NAMALWA (cell line): ENCODE measurements around the gene VAMP2.

Experiments used
- DNase-seq: peaks from one replicate; pipeline ENCODE4 v3.0.0-alpha.2; 2015; ENCODE audit warnings: low spot score

The VAMP2 gene, protein sequence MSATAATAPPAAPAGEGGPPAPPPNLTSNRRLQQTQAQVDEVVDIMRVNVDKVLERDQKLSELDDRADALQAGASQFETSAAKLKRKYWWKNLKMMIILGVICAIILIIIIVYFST

DNA sequence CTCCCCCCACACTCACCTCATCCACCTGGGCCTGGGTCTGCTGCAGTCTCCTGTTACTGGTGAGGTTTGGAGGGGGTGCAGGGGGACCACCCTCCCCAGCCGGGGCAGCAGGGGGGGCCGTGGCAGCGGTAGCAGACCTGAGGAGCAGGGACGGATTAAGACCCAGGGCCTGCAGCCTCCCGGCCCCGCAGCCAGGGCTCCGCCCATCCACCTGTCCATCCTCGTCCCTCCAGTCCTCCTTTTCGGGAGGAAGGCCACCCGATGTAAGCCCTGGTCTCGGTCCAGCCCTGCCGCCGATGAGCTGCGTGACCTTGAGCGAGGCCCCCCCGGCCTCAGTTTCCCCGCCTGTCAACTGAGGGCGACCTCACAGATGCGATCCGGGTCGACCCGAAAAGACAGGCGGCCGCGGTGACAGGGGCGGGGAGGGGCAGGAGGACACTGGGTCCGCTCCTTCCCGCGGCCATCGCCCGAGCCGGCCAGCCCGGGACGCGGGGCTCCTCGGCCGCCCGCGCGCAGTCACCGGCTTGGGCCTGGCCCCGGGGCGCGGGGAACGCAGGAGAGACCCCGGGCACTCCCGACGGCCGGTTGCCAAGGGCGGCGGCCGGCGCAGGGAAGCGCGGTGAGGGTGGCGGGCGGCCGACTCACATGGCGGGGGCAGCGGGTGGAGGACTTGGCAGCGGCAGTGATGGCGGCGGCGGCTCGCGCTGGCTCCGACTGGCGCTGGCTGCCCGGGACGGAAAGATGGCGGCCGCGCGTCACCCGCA lies at the start of gene VAMP2:
VAMP2 (minus strand) TSS at position 716 of the 764 bp plus-strand sequence; CDS start at position 647, 69 bp downstream.
- DNase-seq, result peak; percentile 64

DNA sequence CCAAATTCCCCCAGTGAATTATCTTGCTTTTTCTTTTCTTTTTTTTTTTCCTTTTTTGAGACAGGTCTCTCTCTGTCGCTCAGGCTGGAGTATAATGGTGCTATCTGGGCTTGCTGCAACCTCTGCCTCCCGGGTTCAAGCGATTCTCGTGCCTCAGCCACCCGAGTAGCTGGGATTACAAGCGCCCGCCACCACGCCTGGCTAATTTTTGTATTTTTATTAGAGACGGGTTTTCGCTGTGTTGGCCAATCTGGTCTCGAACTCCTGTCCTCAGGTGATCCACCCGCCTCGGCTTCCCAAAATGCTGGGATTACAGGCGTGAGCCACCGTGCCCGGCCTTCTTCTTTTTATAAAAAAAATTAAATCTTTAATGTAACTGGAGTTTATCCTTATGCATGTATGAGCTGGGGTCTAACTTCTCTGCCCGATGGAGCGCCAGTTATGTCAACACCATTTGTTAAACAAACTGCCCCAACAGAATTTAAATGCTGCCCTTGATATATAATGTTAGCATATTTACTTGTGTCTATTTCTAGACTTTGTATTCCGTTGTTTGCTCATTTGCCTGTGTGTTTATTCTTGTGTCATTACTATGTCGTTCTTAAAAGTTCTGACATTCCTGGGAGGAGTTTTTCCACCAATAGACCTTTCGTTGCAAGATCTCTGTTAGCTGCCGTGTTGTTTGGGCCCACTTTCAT lies 48.2 kb upstream of the VAMP2 start:
- no peak for DNase-seq

DNA sequence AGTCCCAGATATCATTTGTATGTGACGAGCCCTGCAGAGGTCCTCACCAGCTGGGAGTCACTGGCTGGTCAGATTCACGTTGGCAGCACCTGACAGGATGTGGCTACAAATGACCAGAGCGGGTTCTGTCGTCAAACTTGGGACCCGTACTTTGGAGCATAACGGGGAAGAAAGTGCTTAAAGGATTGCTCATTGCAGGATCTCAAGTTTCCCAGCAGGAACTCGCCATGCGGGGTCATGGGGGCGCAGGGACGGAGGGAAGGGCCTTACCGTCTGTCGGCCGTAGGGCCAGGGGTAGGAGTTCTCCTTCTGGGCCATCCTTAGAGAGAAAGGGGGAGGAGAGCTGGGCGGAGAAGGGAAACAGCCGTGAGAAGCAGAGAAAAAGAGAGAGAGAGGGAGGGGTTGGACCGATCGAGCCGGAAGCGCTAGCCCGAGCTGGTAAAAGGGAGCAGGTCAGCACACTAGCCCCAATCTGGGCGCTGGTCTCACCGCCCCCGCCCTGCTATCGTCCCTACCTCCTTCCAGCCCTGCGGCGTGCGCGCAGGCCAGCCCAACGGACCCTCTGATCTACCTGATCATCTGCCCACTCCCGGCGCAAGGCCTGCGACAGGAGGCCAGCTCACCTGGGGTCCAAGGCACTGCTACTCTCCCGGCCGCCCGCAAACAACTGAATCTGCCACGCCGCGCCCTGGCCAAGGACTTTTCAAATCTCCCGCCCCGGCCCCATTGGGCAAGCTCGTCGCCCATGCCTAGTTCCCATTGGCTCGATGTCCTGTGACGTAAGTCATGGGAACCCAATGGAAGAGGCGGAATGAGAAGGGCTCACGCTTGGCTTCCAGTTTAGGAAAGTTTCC lies 47.4 kb upstream of the VAMP2 start, which contains the start of gene AURKB:
AURKB (minus strand) TSS at position 669 of the 854 bp plus-strand sequence; CDS start at position 318, 351 bp downstream.
- DNase-seq, result peak; percentile 91

DNA sequence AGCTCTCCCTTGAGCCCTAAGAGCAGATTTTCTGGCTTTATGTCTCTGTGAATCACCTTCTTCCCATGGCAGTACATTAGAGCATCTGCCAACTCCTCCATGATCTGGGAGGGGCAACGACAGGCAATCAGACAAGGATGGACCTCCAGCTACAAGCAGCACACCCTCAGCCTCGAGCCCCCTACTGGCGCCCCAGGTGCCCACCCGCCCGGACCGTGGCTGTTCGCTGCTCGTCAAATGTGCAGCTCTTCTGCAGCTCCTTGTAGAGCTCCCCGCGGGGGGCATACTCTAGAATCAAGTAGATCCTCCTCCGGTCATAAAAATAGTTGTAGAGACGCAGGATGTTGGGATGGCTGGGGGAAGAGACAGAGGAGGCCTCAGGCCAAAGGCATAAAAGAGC lies 43.8 kb upstream of the VAMP2 start:
- DNase-seq, result no peak

DNA sequence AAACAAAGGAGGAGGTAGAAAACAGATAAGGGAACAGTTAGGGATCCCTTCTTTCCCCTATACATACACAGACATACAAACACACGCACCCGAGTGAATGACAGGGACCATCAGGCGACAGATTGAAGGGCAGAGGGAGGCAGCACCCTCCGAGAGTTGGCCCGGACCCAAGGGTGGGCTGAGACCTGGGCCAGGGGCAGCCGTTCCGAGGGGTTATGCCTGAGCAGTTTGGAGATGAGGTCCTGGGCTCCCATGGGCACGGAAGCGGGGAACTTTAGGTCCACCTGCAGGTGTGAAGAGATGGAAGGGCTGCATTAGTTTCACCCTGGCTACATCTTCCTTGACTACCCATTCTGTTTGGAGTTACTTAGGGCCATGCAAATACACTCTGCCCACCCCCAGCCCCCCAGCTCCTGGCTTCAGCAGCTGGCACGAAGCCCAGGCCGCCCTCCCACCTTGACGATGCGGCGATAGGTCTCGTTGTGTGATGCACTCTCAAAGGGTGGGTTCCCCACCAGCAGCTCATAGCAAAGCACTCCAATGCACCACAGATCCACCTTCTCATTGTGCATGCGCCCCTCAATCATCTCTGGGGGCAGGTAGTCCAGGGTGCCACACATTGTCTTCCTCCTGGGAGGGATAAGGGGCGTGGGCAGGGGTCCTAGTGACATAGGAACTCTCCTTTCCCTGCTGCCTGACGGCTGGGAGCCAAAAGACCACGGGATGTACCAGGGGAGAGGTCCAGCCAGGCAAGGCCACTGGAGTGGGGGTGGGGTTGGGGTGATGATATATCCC lies 42.2 kb upstream of the VAMP2 start:
- DNase-seq, result no peak

DNA sequence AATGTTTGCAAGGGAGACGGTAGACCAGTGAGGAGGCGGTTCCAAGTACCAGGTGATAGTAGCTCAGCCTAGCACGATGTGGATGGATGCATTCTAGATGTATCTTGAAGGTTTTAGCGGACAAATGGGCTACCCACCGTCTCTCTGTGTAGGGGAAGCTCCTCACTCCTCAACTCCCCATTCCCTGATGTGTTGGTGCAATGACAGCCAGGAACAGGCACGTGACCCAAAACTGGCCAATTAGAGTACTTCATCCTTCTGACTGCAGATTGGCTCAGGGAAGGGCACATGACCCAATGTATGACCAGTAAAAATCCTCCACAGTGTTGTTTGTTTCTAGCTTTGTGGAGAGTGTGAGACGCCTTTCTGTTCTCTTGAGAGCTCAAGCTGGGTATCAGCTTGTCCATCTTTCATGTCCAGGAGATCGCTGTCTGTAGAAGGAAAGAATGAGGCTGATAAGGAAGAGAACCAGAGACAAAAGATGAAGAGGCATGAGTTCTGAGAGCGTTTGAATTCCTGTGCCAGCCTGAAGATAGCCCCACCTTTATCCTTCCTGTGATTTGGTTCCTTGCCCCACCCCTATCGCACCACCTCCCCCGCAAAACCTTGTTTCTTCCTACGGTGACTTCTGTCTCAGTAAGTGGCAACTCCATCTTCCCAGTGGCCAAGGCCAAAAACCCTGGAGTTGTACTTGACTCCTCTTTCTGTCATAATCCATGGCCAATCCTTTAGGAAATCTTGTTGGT lies 29.5 kb upstream of the VAMP2 start:
- peak; percentile 85 for DNase-seq

DNA sequence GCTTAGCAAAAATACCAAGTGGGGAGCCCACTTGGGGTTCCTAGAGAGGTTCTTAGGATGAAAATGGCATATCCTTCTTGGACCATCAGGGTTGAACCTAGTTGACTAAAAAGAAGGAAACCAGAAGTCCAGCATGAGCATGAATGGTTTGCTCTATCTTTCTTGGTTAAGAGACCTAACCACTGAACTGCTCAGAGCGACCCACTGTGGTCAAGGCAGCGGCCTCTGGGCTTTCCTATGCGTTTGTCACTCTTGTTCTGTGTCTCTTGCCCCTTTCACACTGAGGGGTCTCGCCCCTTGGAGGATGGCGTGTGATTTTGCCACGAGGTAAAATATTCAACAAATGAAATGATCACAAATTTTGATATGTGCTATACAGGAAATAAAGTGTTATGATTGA lies 27.8 kb upstream of the VAMP2 start:
- no peak for DNase-seq

DNA sequence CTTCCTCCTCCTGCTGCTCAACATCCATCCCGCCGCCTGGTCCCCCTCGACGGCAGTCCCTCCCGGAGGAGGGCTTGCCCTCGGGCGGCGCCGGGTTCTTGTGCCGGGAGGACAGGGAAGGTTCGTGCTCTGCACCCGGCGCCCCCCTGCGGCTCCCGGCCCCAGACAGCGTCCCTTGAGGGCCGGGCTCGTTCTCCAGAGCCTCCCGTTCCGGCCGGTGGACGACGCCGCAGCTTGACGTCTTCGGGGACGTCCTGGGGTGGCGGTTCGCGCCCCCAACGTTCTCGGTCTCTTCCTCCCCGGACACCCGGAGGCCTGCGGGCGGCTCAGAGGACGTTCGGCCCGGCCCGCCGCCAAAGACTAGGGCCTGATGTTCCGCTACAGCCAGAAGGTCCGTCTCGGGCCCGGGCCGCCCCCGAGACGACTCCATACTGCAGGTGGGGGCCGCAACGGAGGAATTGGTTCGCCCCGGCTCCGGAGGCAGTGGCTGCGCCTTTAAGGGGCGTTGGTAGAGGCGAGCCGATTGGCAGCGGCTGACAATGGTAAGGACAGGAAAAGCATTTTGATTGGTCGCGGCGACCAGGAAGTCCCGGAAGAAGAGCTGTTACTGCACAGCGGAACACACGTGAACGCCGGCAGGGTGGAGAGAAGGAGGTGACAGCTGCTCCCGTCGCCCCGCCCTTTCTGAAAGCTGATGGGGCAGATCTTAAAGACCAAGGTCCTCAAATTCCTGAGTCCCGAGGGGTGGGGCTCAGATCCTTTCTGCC lies 27.1 kb upstream of the VAMP2 start, which contains the start of gene BORCS6:
BORCS6 (minus strand) TSS at position 470 of the 767 bp plus-strand sequence; CDS start at position 430, 40 bp downstream.
- DNase-seq, result peak; percentile 94

DNA sequence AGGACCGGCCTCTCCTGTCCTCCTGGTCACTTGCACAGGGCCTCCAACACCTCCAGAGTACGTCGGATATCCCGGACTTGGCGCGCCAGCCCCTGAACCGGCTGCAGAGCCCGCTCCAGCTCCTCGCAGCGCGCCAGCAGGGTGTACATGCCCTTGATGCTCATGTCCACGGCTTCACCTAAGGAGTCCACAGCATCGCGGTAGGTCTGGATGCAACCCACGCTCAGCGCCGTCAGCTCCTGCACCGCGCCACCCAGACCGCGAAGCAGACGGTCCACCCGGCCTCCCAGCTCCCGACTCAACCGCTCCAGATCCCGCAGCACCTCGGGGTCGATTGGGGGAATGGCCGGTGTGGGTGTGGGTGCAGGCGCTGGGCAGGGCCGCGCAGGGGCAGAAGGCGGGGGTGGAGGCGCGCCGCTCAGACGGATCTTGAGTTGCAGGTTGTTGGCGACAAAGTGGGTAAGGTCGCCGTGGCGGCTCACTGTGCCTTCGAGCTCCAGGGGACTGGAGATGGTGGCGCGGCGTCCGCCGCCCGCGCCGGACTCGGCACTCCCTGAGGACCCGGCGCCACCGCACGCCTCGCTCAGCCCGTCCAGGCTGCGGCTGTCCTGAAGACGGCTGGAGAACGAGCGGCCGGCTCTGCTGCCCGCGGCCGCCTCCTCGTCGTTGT lies 26.4 kb upstream of the VAMP2 start:
- DNase-seq, result no peak

DNA sequence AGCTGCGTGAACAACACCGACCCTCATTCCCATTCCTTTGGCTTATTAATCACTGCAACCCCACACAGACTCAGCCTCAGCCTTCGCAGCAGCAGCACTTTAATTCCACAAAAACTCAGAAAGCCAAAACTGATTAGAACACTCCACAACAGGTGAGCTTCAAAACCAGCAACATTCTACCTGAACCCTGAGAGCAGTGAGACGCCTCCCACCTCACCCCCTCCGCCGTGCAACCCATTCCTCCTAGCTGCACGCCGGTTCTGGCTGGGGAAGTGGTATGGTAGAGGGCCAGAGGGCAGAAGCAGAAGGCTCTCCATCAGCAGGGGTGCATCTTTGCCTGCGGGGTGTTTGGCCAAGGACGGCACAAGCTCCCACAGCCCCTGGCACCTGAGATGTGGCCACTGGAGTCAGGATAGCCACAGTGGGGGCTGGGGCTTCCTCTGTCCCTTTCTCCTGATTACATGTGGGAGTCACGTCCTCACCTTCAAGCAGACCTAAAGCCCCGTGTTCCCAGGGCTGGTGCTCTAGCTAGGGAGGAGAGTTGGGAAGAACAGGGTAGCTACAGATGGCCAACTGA lies 25.6 kb upstream of the VAMP2 start:
- no peak for DNase-seq

DNA sequence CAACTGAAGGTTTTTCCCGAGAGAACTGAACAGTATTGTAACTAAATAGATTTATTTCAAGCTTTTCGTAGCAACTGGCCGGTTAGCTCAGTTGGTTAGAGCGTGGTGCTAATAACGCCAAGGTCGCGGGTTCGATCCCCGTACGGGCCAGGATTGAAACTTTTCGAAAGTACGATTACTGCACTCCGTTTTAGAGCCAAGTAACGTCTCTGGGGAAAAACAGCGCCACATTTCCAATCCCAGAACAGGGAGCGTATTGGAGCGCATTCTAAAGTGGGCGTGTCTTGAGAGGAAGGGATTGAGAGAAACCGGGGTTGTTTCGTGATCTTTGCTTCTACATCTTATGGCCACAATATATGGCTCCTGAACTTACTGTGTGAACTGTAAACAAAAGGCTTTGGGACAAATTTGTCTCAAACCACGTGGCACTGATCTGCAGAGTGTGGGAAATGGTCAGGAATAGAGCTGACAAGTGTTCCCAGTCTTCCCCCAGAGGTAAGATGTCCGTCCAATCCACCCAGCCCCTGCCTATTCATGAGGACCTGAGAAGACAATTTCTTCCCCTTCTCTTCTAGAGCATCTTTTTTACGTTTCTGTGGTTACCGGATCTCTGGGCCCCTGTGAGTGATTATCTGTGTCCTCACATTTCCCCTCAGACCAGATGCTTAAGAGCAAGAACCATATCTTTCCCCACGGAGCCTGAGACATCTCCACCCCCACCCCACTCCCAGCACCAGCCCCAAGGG lies 24.9 kb upstream of the VAMP2 start:
- DNase-seq, result peak; percentile 94

DNA sequence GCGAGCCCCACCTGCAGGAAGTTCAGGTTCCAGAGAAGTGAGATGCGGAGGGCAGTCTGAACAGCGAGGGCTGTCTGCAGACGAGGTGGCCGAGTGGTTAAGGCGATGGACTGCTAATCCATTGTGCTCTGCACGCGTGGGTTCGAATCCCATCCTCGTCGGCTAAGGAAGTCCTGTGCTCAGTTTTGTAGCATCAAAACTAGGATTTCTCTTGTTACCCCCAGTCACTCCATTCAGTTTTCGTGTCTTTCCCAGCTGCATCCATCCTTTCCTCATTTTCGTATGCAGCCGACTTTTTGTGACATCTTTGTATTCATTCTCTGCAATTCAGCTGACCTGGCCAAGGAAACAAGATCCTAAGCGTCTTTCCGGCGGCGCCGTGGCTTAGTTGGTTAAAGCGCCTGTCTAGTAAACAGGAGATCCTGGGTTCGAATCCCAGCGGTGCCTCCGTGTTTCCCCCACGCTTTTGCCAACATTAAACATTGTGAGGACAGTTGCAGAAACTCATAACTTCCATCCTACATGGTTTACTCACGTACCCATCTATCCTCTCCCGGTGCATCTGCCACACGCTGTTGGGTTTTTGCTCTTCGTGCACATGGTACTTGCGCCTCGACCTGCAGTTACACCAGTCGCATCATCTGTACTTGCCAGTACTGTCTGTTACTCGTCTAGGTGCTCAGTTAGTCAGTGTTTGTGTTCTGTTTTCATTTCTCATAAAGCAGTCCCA lies 24.2 kb upstream of the VAMP2 start:
- DNase-seq, result peak; percentile 92

DNA sequence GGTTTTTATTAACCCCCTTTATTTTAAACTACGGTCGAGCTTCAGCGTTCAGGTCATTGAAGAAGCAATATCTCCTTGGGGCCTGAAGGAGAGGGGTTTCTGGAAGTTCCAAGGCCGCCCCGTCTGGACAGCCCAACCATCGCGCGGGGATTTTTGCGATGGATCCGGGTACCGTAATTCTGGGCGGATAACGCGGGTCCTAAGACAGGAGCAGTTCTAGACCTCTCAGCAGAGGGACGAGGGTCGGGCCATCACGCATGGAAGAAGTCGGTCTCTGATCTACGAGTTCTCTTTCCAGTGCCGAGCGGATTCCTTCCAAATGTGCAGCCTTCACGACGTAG lies 23.7 kb upstream of the VAMP2 start:
- no peak for DNase-seq

DNA sequence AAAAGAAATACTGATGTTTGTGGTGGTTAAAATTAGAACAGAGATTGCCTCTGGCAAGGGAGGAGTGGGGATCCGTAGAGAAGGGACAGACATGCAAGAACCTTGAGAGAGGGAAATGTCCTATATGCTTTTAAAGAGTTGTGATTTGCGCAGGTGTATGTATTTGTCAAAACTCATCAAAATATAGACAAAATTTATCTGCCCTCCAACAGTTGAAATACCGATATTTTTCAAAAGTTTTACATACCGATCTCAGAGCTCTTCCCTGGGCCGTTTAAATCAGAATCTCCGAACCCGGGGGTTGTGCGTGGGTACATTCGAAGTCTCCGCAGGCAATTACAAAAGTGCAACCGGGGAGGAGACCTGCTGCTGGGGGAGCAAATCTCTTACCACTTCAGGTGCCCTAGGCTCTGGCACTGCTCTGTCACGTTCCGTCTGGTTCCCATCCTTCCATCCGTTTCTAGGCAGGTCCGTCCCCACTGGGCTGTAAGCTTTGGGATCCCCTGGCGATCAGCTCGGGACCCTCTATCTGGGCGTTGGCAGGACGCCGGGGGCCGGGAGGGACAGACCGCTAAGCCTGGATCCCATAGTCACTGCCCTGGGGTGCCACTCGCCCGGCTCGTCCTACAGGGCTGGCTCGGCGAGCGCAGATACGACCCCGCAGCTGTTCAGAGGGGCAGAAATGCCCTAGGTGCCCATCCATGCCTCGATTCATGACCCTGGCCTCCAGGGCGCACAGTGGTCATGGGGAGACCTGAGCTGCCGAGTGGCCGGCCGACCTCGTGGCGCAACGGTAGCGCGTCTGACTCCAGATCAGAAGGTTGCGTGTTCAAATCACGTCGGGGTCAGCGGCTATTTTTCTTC lies 23.1 kb upstream of the VAMP2 start:
- peak; percentile 75 for DNase-seq

DNA sequence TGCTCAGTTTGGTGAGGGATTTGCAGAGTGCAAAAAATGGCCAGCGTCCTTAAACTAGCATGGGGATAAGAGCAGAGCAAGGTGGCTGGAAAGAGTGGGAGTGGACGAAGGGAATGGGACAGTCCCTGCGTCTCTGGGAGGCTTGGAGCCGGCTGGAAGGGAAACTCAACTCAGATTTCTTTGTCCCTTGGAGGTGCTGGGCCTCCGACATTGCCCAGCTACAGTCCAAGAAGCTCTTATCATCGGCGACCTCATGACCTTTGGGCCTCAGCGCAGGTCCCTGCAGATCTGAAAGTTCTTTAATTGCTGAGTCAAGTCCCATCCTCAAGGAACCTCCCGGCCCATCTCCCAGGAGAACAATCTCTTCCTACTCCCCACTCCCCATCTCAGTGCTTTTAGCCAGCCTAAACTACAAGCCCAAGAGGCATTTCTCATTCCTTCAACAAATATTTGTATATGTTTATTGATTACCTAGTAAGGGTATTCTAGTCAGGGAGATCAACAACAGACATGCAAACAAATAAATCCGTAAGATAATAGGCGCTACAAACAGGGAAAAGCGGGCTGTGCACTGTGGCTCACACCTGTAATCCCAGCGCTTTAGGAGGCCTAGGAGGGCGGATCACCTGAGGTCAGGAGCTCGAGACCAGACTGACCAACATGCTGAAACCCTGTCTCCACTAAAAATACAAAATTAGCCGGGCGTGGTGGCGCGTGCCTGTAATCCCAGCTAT lies 14.4 kb upstream of the VAMP2 start:
- no peak for DNase-seq
